Keratinocyte (primary cell): ENCODE measurements around the gene ELAVL3. TPM values are rescaled to one million over a fixed set of nuclear protein-coding genes. Genes with fewer than 3 reads are reported as not detected.

Source experiments
- DNase-seq: peaks from one replicate; pipeline ENCODE4 v3.0.0-alpha.2; 2011; ENCODE audit warnings: low read depth, missing footprints, low spot score
- FAIRE-seq: peaks from 2 replicates; lab custom pipeline; 2011; peaks lifted over from hg19 to GRCh38; lab: Jason Lieb, UNC
- H2AFZ ChIP-seq: 2 replicates; pipeline ENCODE4 v1.6.0; 2012; ENCODE audit warnings: low read length, control low read depth, inconsistent platforms; ENCODE audit not compliant: control insufficient read depth
- H3K27ac ChIP-seq: 2 replicates; pipeline ENCODE4 v1.5.1; 2011; ENCODE audit warnings: low read length; ENCODE audit not compliant: control insufficient read depth, insufficient read depth
- H3K27me3 ChIP-seq: 3 replicates; pipeline ENCODE4 v1.6.0; 2011; ENCODE audit warnings: low read length; ENCODE audit not compliant: control insufficient read depth, insufficient read depth; ENCODE audit errors: extremely low read depth
- H3K36me3 ChIP-seq, 2 experiments: 2 replicates in 1 of 2; 3 replicates in 1 of 2; pipeline ENCODE4 v1.5.1; 2011; ENCODE audit warnings: low read length in 2 of 2, mild to moderate bottlenecking in 1 of 2; ENCODE audit not compliant: control insufficient read depth in 2 of 2, insufficient read depth in 2 of 2; ENCODE audit errors: extremely low read depth in 1 of 2
- H3K4me1 ChIP-seq: 3 replicates; pipeline ENCODE4 v1.5.1; 2011; ENCODE audit warnings: low read length; ENCODE audit not compliant: control insufficient read depth, insufficient read depth; ENCODE audit errors: extremely low read depth
- H3K4me2 ChIP-seq: 3 replicates; pipeline ENCODE4 v1.6.0; 2011; ENCODE audit warnings: low read depth, low read length; ENCODE audit not compliant: control insufficient read depth, insufficient read depth; ENCODE audit errors: extremely low read depth
- H3K4me3 ChIP-seq, 3 experiments: fragments of 200-600 bp in 1 of 3; sonication (generic) in 1 of 3; 2 replicates in 2 of 3; 3 replicates in 1 of 3; pipeline ENCODE4 v1.5.1; 2011 to 2016; ENCODE audit warnings: low read length in 3 of 3, mild to moderate bottlenecking in 3 of 3, control low read depth in 2 of 3, inconsistent platforms in 1 of 3, low read depth in 1 of 3, mixed read lengths in 1 of 3, mixed run types in 1 of 3, moderate library complexity in 1 of 3; ENCODE audit not compliant: control insufficient read depth in 2 of 3, insufficient read depth in 2 of 3; ENCODE audit errors: extremely low read depth in 1 of 3
- H3K79me2 ChIP-seq: 2 replicates; pipeline ENCODE4 v1.6.0; 2012; ENCODE audit warnings: low read length; ENCODE audit not compliant: control insufficient read depth, insufficient read depth
- H3K9ac ChIP-seq: 3 replicates; pipeline ENCODE4 v1.6.0; 2011; ENCODE audit warnings: low read length; ENCODE audit not compliant: control insufficient read depth, insufficient read depth; ENCODE audit errors: extremely low read depth
- H3K9me1 ChIP-seq: 3 replicates; pipeline ENCODE4 v1.6.0; 2011; ENCODE audit warnings: low read length; ENCODE audit not compliant: control insufficient read depth, insufficient read depth; ENCODE audit errors: extremely low read depth
- H3K9me3 ChIP-seq: 2 replicates; pipeline ENCODE4 v1.5.1; 2012; ENCODE audit warnings: low read depth, low read length; ENCODE audit not compliant: control insufficient read depth
- H4K20me1 ChIP-seq: 3 replicates; pipeline ENCODE4 v1.6.0; 2011; ENCODE audit warnings: low read length; ENCODE audit not compliant: control insufficient read depth, insufficient read depth; ENCODE audit errors: extremely low read depth
- CTCF ChIP-seq, 3 experiments: IDR thresholded peaks in 1 of 3; conservative IDR thresholded peaks in 1 of 3; optimal IDR thresholded peaks in 1 of 3; 2 replicates in 2 of 3; 3 replicates in 1 of 3; pipeline versions ENCODE3 to v1.5.1; 2011; ENCODE audit warnings: low read length in 3 of 3, mild to moderate bottlenecking in 3 of 3, moderate library complexity in 2 of 3, control low read depth in 1 of 3, inconsistent platforms in 1 of 3; ENCODE audit not compliant: insufficient read depth in 2 of 3; ENCODE audit errors: extremely low read depth in 1 of 3
- EZH2 ChIP-seq: IDR thresholded peaks from one replicate; pipeline ENCODE4 v1.6.1; 2012; ENCODE audit warnings: inconsistent platforms, mild to moderate bottlenecking, low read length, moderate library complexity
- dilution Hi-C: fragments of 300-500 bp; cut with MboI; formaldehyde crosslinking; loops from one replicate; pipeline ENCODE4 v1.7.0; 2020; ENCODE audit warnings: low sequenced_read_pairs; ENCODE audit not compliant: extremely low pct_ligation_motif_present
- polyA plus RNA-seq, 5 experiments: library from polyadenylated mRNA; depleted of rRNA in 3 of 5; stranded (reverse) in 3 of 5; stranded (forward) in 1 of 5; unstranded in 1 of 5; fragments of >200 nt; gene quantifications; 1 replicate in 1 of 5; 2 replicates in 3 of 5; 3 replicates in 1 of 5; pipeline versions ENCODE4 v1.2.1 to v1.2.3, GENCODE V29; 2011 to 2012; ENCODE audit warnings: missing spikeins in 2 of 5, low read depth in 1 of 5, low replicate concordance in 1 of 5

The ELAVL3 gene
- polyA plus RNA-seq, 1 donor (not counting 4 experiments of a cell fraction or from before 2014, with no cell fraction given), result not detected

- DNase-seq, result peak; percentile 93
- peaks cover 21% of the 10 kb centered on the region for H3K4me1 ChIP-seq
- H3K4me2 ChIP-seq, result peak within 1 kb of the TSS; percentile 83
- peaks cover 3% of the 10 kb centered on the region for H3K9me1 ChIP-seq
- H4K20me1 ChIP-seq, result no peaks in the 10 kb centered on the region
- TF ChIP-seq CTCF (optimal IDR thresholded peaks at IDR 0.05 in 1 of 3, IDR thresholded peaks at IDR 0.05 in 1 of 3, conservative IDR thresholded peaks at IDR 0.05 in 1 of 3; ENCODE audit: extremely low read depth in 1 of 3, insufficient read depth in 2 of 3, low read length in 3 of 3) (no peak), EZH2 (no peak)
- peak within 1 kb of the TSS; percentile 82 for H2AFZ ChIP-seq
- H3K36me3 ChIP-seq, result no peaks in the 10 kb centered on the region
- peaks cover 10% of the 10 kb centered on the region for H3K79me2 ChIP-seq
- peak within 1 kb of the TSS; percentile 86 for H3K27ac ChIP-seq
- peak; percentile 67 for FAIRE-seq
- H3K27me3 ChIP-seq, result no peaks in the 10 kb centered on the region
- peak within 1 kb of the TSS; percentile 76 to 97 (median 94) for H3K4me3 ChIP-seq
- H3K9ac ChIP-seq, result peak within 1 kb of the TSS; percentile 89
- dilution Hi-C loops, result no loop called here
- H3K9me3 ChIP-seq, result no peaks in the 10 kb centered on the region
Measured at GRCh38 chr19:11528551-11529341, 47.9 kb upstream of the ELAVL3 start, which contains the start of gene ECSIT. Gene ECSIT, minus strand, starts transcription at chr19:11529134. Its CDS starts 9,964 bp downstream, at chr19:11519170.

GRCh38 chr19:11519138-11519537 is 38.3 kb upstream of the ELAVL3 start:
- H3K27me3 ChIP-seq, result no peaks in the 10 kb centered on the region
- no peak overlapping the region for H3K9ac ChIP-seq
- no peak overlapping the region for H3K4me2 ChIP-seq
- no peak for TF ChIP-seq EZH2
- TF ChIP-seq CTCF (optimal IDR thresholded peaks at IDR 0.05 in 1 of 3, IDR thresholded peaks at IDR 0.05 in 1 of 3, conservative IDR thresholded peaks at IDR 0.05 in 1 of 3; ENCODE audit: extremely low read depth in 1 of 3, insufficient read depth in 2 of 3, low read length in 3 of 3), result no peak
- H4K20me1 ChIP-seq, result no peaks in the 10 kb centered on the region
- no peaks in the 10 kb centered on the region for H3K79me2 ChIP-seq
- H3K36me3 ChIP-seq, result peaks cover 0 to 3% of the 10 kb centered on the region in 2 experiments
- no peak for DNase-seq
- no peak overlapping the region for H3K27ac ChIP-seq
- H3K4me1 ChIP-seq, result no peaks in the 10 kb centered on the region
- dilution Hi-C loops, result no loop called here
- H3K9me1 ChIP-seq, result no peaks in the 10 kb centered on the region
- no peak overlapping the region for H2AFZ ChIP-seq
- H3K4me3 ChIP-seq, result no peak overlapping the region
- FAIRE-seq, result no peak
- H3K9me3 ChIP-seq, result no peaks in the 10 kb centered on the region
